Fibroblast of skin of right biceps (primary cell): ENCODE results near the gene DAGLA.

ENCODE experiments used
- DNase-seq: peaks from one replicate; pipeline ENCODE4 v3.0.0-alpha.2; 2013

DAGLA gene

DNA sequence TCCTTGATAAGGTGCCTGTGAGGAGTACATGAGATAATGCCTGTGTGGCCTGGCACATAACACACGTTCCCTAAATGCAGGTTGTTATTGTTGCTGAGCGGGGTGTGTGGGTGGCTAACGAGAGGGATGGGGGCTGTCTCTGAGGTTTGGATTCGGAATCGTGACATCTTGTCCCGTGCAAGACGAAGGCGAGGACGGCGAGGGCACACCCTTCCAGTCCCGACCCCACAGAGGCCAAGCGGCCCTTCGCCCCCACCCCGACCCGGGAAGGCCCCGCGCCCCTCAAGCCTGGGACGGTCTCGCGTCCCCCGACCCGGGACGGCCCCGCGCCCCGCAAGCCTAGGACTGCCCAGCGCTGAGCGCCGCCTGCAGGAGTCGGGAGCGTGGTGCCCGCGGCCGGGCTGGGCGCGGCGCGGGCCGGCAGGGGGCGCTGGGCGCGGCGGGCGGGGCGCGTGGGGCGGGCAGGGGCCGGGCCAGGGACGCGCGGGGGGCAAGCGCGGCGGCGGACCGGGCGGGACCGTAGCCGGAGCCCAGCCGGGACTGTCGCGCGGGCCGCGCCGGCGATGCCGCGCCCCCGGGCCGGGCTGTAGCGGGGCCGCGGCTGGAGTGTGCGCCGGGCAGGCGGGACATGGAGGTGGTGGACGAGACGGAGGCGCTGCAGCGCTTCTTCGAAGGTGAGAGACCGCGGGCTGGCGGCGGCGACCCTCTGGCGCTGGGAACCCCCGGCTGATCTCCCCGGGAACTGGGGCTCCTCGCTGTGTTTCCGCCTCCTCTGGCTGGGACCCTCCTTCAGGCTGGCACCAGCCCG, 72.1 kb downstream of the DAGLA start, which contains the start of gene MYRF:
Gene MYRF, plus strand, starts transcription at position 520 of the 808 bp plus-strand sequence. Its CDS starts 109 bp downstream, at position 629.
- peak; percentile 52 for DNase-seq

DNA sequence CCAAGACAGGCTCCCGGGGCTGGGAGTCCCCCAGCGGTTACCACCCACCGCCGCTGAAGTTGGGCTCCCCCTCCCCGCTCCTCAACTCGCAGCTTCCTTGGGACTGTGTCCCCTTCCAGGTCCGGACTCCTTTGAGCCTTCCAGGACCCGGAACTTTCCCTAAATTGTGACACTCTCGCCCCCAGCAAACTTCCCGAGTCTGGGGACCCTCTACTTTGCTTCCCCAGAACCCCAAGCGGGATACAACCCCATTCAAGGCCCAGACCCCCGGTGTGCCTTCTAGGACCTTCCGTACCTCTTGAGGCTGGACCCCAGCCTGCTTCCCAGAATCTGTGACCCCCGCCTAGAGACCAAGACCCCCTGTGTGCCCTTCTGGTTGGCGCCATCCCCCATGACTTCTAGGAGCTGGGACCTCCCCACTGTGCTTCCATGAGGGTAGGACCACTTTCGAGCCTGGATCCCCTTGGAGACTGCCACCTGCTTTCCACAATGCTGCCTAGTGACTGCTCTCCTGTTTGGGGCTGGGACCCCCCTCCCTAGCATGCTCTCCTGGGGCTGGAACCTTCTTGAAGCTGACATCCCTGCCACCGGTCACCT, 72.8 kb downstream of the DAGLA start:
- no peak for DNase-seq

GRCh38 chr11:61753672-61754071, 73.5 kb downstream of the DAGLA start:
- no peak for DNase-seq

- peak; percentile 62 for DNase-seq
These were observed 74.6 kb downstream of the DAGLA start for GRCh38 chr11:61754534-61755482.

DNA sequence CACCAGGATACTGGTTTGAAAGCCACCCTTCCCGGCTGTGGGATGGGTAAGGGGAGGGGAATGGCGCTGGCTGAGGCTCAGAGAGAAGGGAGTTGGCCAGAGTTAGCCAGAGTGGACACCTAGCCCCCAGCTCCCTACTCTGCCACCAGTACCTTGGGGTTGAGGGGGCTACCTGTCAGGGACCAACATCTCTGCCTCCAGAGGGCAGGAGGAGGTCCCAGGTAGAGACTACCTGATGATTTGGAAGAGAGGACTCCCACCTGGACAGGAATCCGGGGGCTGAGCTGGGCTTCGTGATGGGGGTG, 75.9 kb downstream of the DAGLA start:
- DNase-seq = no peak

GRCh38 chr11:61756452-61757212, 76.4 kb downstream of the DAGLA start:
- peak; percentile 81 for DNase-seq

DNA sequence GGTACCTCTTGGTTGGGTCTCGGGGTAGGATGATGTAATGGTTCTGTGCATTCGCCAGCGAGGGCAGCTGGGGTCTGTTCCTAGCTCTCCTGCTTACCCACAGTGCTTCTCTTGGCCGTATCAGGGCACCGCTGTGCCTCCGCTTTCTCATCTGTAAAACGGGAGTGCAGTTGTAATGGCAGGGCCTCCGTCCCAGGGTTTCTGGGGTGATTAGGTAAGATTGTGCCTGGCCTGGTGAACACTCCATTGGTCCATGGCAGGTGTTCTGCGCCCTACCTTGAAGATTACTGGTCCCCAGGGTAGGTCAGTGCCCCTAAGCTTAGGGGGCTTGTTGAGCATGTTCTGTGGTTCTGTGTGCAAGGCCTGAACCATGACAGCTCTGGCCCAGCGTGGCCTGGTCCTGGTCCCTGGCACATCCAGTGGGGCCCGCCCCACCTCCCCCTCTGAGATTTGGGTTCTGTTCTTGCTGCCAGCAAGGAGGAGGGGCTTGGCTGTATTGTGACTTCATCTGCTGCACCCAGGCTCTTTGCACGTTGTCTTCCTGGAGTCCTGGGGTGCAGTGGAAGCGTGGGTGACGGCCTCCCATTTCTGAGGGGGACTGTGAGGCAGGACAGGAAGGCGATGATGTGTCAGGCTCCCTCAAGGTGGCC, 77.1 kb downstream of the DAGLA start:
- no peak for DNase-seq

GRCh38 chr11:61760946-61761345, 80.8 kb downstream of the DAGLA start:
- DNase-seq = no peak

DNA sequence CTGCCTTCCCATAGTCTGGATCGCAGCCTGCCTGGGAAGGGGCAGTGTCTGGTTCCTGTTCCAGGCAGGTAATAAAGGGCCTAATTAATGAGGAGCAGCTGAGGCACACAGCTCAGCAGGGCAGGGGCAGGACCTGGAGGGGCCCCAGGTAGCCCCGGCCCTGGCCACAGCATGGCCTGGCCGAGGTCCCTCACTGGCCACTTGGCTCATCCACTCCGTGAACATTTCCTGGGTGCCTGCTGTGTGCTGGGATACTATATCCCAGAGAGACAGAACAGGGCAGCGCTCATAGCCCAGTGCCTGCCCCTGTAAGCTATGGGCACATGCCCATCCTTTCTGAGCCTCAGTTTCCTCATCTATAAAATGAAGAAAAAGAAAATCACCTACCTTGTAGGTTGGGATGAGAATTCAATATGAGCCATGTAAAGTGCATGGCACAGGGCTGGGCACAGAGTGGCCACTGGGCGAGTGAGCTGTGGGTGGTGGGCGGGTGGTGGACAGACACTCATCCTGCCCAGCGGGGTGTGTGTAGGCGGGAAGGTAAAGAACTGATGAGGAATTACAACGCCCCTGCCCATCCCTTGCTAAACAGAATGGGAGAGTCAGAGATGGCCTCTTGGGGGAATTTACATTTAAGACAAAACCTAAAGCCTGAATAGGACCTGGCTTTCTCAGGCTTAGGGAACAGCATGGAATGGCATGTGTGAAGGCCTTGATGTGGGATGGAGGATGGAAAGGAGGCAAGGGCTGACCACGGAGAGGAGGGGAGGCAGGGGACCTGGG, 81.4 kb downstream of the DAGLA start:
- no peak for DNase-seq

GRCh38 chr11:61762223-61762615, 82.0 kb downstream of the DAGLA start:
- DNase-seq = no peak

DNA sequence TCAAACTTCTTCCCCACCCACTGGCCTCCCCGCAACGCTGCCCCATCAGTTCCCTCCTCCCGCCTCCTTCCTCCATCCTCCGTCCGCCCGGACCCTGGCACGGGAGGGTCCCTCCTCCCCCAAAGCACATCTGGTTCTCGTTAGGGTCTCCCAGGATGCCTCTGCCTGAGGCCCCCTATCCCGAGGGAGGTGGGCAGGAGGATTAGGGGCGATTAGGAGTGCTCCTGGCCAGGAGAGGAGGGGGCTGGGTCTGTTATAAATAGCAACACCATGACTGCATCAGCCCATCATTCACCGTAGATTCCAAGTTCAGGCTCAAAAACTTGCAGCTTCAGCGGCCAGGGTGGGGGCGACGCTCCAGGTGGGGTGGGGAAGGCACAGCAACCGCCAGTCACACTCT, 82.6 kb downstream of the DAGLA start:
- DNase-seq = peak; percentile 49

DNA sequence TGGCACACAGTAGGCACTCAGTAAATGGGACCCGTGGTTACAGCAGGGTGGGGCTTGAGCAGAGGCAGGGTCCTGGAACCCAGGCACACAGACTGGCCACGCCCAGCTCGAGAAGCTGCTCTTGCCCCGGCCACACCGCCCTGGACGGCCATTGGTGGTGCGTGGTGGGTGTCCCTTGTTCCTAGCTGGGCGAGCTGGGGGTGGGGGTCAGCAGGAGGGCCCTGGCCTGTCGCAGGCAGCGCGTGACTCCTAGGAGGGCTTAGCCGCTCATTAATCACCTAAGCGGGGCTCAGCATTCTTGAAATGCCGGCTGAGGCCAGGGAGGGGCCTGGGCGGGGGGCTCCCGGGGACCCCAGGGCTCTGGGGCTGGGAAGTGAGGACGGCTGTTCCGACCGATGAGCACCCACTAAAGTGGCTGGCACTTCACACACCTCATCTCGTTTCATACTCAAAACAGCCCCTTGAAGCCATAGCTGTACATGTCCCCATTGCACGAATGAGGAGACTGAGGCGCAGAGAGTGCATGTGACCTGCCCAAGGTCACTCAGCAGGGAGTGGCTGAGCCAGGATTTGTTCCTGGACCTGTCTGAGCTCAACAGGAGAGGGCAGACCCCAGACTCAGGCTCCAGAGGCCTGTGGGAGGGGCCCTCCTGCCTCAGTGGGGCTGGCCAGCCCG, 83.9 kb downstream of the DAGLA start:
- no peak for DNase-seq

GRCh38 chr11:61764606-61765260, 84.5 kb downstream of the DAGLA start:
- DNase-seq = no peak

DNA sequence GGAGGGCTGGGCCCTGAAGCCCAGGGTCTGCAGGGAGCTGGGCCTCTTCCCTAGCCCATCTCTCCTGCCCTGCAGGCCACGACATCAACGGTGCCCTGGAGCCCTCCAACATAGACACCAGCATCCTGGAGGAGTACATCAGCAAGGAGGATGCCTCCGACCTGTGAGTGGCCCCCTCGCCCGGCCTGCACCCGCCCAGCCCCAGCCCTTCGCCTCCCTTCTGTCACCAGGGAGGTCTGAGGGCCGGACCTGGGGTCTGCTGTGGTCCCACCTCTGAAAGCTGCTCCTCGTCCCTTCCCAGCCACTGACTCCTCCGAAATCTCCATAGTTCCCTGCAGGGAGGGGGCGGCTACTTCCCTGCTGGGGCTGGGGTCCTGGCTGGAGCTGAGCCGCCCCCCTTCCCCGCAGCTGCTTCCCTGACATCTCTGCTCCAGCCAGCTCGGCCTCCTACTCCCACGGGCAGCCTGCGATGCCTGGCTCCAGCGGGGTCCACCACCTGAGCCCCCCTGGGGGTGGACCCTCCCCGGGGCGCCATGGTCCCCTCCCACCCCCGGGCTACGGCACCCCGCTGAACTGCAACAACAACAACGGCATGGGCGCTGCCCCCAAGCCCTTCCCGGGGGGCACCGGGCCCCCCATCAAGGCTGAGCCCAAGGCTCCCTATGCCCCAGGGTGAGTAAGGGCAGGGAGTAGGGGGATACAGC, 85.5 kb downstream of the DAGLA start:
- no peak for DNase-seq

DNA sequence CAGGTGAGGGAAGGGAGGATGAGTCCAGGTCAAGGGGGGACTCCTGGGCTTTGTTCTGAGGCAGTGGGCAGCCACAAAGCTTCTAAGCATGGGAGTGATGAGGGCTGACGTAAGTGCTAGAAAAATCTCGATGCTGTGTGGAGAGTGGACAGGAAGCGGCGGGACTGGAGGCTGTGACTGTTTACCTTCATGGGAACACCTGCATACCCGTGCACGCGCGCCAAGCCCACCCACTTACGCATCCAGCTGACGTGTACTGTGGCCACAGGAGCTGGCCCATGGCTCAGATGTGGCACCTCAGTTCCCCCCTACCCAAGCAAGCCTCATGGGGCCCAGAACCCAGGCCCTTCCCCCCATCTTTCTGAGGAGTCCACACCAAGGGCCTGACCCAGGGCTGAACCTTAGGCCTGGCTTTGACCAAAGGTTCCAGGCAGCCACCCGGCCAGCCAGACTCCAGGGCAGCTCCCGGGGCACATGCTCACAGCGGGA, 86.2 kb downstream of the DAGLA start:
- peak; percentile 31 for DNase-seq

DNA sequence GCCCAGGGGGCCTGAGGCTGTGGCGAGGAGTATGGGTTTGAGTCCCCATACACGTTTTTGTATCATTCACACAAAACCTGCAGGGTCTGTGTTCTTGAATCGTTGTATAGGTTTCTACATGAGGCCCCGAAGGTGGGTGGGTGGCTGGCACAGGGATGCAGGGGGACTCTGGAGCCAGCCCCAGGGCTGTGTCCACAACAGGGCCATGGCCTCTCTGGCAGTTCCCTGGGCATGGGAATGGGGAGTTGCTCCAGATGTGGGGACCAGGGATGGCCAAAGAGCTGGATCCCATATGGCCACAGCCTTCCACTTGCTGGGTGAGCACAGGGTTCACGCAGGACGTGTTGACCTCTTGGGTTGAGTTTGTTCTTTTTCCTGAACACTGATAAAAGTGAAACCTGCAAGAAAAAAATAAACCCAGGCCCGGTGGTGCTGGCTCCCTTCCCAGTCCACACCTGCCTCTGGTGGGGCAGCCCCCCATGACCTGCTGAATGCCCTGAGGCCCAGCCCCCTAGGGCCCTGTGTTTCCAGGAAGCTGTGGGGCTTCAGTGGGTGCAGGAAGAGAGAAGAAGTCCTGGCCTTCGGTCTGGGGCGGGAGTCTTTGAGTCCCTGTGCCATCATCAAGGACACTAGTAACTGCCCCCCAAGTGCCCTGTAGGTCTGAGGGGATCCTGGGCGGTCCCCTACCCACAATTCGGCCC, 88.3 kb downstream of the DAGLA start:
- DNase-seq = no peak

- DNase-seq = peak; percentile 30
These were observed 89.2 kb downstream of the DAGLA start for GRCh38 chr11:61769169-61769920.
